OCI-M1 (cell line): ENCODE results near the gene SMARCC2.
"Not testable (repeated sequence)": the region's sequence is repeated elsewhere in the genome, so short reads cannot be mapped to it uniquely, and the experiment has no call there.

Experiments
- DNase-seq: peaks from one replicate; lab custom pipeline; 2025; lab: John Stamatoyannopoulos, UW

The SMARCC2 gene

DNA sequence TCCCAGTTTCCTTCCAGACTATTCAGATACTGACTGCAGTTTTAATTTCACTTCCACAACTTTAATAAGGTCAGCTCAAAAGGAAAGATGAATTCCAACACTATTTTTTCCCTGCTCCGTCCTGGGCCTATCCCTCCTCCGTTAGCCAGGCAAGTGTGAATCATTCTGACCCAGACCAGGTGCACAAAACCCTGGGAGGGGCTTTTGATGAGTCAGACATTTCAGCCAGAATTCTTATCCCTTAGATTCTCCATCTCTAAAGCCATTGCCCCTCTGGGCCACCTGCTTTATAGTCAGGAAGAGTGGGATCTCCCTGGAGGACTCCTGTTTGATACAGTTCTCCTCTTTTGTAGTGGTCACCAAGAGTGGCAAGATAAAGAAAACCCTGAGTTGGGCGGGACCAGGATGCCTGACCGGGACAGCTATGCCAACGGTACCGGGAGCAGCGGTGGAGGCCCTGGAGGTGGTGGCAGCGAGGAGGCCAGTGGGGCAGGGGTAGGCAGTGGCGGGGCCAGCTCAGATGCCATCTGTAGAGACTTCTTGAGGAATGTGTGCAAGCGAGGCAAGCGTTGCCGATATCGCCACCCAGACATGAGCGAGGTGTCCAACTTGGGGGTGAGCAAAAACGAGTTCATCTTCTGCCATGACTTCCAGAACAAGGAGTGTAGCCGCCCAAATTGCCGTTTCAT is 69.0 kb downstream of the SMARCC2 start:
- no peak for DNase-seq

DNA sequence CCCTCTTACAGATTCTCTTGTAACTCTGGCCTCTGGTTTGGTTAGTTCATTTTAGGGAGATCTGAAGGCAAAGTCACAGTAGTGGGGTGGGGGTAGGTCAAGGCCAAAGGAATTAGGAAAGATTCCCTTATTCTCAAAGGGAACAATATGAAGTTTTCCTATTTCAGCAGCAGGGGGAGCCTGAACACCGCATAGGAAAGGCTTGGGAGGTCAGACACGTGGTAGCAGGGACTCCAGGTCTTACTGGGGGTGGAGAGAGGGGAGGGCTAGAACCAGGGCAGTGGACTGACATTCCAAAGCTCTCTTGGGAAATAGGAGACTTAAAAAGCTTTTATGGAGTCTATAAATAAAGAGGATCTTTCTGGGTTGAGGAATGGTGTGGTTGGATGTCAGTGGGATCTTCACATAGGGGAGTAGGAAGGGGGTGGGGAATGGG is 69.9 kb downstream of the SMARCC2 start:
- DNase-seq = peak; percentile 90

DNA sequence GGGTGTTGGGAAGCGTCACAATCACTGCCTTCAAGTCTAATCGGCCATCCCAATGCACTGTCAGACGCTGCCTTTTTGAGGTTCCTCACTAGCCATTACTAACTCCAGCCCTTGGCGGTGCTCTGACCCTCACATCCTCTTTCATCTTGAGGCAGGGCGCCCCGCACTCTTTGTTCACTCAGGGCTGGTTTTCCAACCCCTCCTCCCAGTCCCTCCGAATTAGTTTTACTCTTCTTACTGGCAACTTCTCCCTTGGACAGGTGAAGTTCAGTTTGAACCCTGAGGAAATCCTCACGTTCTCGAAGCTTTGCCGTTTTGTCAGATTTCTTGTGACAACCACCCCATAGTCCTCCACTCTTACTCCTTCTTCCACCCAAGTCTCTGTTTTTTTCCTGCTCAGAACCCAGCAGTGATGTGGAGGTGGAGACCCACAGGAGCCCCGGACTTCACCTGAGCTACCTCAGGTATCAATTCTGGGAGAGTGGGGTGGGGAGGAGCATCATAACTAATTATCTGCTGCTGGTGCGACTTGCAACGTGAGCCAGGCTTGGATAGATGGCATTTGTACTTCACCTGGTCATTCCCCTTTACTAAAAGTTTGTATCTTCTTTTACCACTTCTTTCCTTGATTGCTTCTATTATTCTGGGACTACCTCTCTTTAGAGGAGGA is 70.5 kb downstream of the SMARCC2 start:
- peak; percentile 80 for DNase-seq

DNA sequence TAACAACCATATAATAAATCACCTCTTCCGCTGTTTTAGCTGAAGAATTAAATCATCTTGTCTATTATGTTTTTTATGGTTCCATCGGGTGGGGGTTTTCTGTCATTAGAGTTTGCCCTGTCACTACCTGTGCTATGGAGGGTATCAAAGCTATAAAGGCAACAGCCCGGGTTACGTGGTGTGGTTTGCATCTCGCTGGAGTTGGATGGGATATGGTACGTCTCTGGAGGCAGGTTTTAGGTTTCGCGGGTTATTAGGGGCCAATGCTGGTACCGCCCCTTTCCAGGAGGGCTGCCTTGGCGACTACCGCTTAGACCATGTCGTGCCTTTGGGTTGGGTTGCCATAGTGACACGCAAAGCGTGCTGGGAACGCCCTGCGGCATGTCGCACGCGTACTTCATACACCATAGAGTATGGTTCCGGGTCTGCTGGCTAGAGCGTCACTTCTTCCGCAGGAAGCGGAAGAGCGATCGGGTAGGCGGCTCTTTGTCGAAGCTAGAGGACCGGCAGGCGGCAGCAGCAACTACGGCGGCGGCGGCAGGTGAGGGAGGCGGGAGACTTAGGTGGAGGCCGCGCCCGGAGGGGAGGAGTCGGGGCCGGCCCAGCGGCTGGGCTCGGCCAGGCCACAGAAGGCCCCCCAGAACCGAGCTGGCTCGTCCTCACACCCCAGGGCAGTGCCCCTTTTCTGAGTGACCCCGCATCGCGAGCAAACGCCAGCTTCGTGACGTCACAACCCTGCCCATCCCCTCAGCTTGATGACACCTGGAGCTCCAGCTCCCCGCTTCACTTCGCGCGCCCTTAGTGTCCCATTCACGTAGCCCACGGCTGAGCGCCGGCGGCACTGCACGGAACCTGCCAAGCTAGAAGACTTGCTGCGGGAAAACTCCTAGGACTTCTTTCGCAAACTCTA is 71.2 kb downstream of the SMARCC2 start, which contains the start of gene ZC3H10:
ZC3H10 (plus strand) TSS at position 489 of the 910 bp plus-strand sequence. CDS start 2,297 bp downstream, outside the sequence.
- peak; percentile 99 for DNase-seq

DNA sequence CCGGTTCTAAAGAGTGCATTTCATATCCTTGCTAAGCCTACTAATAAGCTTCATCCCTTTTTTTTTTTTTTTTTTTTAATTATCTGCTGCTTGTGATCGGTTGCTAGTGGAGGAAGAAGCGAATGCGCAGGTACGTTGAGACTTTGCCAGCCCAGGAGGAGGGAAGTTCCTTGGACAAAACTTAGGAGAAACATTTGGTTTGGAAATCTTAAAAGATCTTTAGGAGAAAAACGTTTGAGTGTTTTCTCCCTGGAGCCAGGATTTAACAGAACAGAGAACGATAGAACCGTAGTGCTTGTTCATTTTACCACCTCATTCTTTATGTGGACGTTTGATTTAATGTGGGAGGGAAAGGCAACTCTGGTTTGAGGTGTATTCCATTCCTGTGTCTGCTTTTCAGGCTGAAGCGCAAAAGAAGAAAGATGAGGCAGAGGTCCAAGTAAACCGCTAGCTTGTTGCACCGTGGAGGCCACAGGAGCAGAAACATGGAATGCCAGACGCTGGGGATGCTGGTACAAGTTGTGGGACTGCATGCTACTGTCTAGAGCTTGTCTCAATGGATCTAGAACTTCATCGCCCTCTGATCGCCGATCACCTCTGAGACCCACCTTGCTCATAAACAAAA is 72.1 kb downstream of the SMARCC2 start:
- DNase-seq = not testable (repeated sequence)

DNA sequence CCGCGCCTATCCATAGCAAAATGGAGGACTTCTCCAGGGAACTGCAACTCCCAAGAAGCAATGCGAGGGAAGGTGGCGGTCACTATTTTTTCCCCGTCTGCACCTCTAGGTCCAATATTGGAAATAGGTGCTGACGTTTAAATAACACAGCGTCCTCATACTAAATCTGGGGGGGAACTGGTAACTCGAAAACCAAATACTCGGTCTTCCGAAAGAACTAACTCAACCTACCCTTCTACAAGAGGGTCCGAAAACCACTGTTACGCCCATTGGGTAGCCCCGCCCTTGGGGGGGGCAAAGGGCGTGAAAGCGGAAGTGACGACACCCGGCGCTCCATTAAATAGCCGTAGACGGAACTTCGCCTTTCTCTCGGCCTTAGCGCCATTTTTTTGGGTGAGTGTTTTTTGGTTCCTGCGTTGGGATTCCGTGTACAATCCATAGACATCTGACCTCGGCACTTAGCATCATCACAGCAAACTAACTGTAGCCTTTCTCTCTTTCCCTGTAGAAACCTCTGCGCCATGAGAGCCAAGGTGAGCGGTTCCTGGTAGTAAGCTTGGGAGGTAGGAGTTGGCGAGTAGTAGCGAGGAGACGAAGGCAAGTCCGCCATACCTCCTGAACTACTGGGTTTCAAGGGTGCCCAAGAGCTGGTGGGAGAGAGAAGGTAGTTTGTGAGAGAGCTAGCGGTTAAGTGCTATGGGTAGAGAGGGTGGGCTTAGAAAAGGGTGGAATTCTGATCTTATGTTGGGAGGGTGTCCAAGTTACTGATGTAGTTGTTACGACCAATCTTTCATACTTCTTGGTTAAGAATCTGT is 72.8 kb downstream of the SMARCC2 start, which contains the start of gene RPL41:
RPL41 (plus strand) TSS at position 367 of the 815 bp plus-strand sequence.
- DNase-seq = peak; percentile 97

DNA sequence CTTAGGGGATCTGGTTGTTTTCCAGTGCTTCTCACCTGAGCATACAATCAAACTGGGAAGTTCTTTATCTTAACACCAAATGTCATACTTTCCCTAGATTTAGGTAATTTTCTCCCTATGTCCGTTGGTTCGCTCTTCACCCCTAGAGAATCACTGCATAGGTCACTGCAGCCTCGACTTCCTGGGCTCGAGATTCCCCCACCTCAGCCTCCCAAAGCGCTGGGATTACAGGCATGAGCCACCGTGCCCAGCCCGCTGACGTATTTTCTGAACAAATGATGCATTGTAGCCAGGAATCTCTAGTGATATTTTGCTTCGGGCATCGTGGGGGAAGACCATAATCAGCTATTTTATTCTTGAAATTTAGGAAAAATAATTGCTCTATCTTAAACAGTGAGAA is 74.0 kb downstream of the SMARCC2 start:
- peak; percentile 40 for DNase-seq

DNA sequence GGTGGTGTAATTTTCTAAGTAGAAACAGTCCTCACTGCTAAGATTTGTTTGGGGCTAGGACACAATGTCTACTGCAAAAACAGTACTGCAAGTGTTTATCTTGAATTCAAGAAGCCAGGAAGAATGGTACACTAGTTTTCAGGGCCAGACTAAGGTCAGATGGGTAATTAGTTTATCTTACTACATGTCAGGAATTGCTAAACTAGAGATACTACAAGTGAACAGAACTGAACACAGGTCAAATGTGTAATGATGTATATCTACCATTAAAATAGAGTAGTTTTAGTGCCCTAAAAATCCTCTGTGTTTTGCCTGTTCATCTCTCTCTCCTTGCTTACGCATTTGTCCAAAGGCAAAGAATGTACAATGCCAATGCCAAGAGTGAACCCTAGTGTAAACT is 75.2 kb downstream of the SMARCC2 start:
- no peak for DNase-seq
